Esophagus muscularis mucosa (tissue), 4 donors: ENCODE data around the gene RBPJ. TPM values are rescaled to one million over a fixed set of nuclear protein-coding genes. Genes with fewer than 3 reads are reported as not detected.

Source experiments
- DNase-seq: peaks from one replicate; pipeline ENCODE4 v3.0.0-alpha.2; 2017; ENCODE audit errors: extremely low spot score
- H3K27ac ChIP-seq, 4 donors: fragments of 200-600 bp; sonication (generic); replicated peaks in 1 of 4; 1 replicate in 3 of 4; 2 replicates in 1 of 4; pipeline ENCODE4 v1.5.1; 2016 to 2019; ENCODE audit warnings: mild to moderate bottlenecking in 1 of 4
- H3K27me3 ChIP-seq, 4 donors: fragments of 200-600 bp; sonication (generic); one replicate each; pipeline versions ENCODE4 v1.5.1 to v1.6.0; 2016 to 2019
- H3K36me3 ChIP-seq, 4 donors: fragments of 200-600 bp; sonication (generic); one replicate each; pipeline ENCODE4 v1.5.1; 2016 to 2019
- H3K4me1 ChIP-seq, 4 donors: fragments of 200-600 bp; sonication (generic); one replicate each; pipeline ENCODE4 v1.5.1; 2016 to 2019
- H3K4me3 ChIP-seq, 4 donors: fragments of 200-600 bp; sonication (generic); 1 replicate in 2 of 4; 2 replicates in 2 of 4; pipeline ENCODE4 v1.5.1; 2016 to 2019; ENCODE audit warnings: mild to moderate bottlenecking in 4 of 4, moderate library complexity in 1 of 4
- H3K9me3 ChIP-seq, 4 donors: fragments of 200-600 bp; sonication (generic); 1 replicate in 3 of 4; 2 replicates in 1 of 4; pipeline ENCODE4 v1.5.1; 2016 to 2019
- EP300 ChIP-seq: sonication (generic); formaldehyde crosslinking; IDR thresholded peaks from one replicate; pipeline ENCODE4 v1.6.1; 2017; ENCODE audit warnings: antibody characterized with exemption
- POLR2A ChIP-seq: fragments of 450-650 bp; IDR thresholded peaks from one replicate; pipeline ENCODE4 v1.6.1; 2017; ENCODE audit warnings: antibody characterized with exemption, moderate library complexity, mild to moderate bottlenecking, low read depth
- POLR2AphosphoS5 ChIP-seq, 2 donors: sonication (generic); formaldehyde crosslinking; IDR thresholded peaks; one replicate each; pipeline ENCODE4 v1.6.1; 2017; ENCODE audit warnings: antibody characterized with exemption in 2 of 2
- WGBS: methylation state at CpG from one replicate; pipeline ENCODE4 v1.1.5; 2018; 5-methylcytosine and 5-hydroxymethylcytosine counted together
- intact Hi-C: fragments of 100-400 bp; cut with DNase I; formaldehyde crosslinking; loops from one replicate; pipeline ENCODE4 v1.15.1; 2023
- total RNA-seq, 4 donors: library from RNA; depleted of rRNA; stranded (reverse); fragments of >200 nt; gene quantifications; one replicate each; pipeline versions ENCODE4 v1.1.0 to v1.2.1, GENCODE V29; 2016
- TF ChIP-seq, protein P1 (sequence below), 3 experiments: fragments of 200-600 bp in 2 of 3; fragments of 450-650 bp in 1 of 3; sonication (generic) in 2 of 3; IDR thresholded peaks; one replicate each; pipeline ENCODE4 v1.5.1; 2017 to 2019; ENCODE audit warnings: antibody characterized with exemption in 3 of 3, mild to moderate bottlenecking in 2 of 3, moderate library complexity in 1 of 3

Gene RBPJ
- total RNA-seq, 4 donors from 2014 or later = 49.7 to 75.2 (median 60.8) TPM

DNA sequence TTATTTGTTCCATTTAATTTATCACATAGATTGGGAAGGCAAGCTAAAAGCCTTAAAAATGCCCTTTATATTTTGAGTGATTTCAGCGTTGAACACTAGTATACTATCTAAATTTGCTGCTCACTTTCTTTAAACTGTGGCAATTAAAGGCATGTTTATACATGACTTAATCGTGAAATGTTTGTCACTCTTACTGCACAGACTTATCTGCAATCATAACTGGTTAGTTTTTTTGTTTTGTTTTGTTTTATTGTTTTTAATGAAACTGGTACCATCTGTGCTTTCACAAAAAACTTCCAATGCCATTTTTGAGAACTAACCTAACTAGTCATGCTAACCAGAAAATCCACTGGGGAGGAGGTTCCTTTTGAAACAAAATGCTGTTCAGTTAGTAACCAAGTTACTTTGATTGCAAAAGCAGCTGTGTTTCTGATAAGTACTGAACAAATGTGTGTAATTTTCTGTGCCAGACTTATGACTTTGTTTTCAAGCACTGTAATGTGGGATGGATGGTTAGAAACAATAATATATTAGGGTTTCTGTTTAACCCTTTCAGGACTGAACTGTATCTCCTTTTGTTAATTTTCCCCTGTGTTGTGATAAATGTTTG is 113.3 kb downstream of the RBPJ start:
- Histone ChIP-seq H3K27ac (no peak overlapping the region), H3K27me3 (no peaks in the 10 kb centered on the region), H3K4me1 (peaks cover 0 to 11% (median 0%) of the 10 kb centered on the region in 4 donors), H3K9me3 (no peaks in the 10 kb centered on the region), H3K36me3 (peaks cover 16 to 68% (median 29%) of the 10 kb centered on the region in 4 donors), H3K4me3 (no peak overlapping the region)
- intact Hi-C loops = no loop called here
- no peak for DNase-seq
- TF ChIP-seq POLR2AphosphoS5 (IDR thresholded peaks at IDR 0.05) (no peak), EP300 (no peak), POLR2A (no peak)
- TF ChIP-seq, protein P1, sequence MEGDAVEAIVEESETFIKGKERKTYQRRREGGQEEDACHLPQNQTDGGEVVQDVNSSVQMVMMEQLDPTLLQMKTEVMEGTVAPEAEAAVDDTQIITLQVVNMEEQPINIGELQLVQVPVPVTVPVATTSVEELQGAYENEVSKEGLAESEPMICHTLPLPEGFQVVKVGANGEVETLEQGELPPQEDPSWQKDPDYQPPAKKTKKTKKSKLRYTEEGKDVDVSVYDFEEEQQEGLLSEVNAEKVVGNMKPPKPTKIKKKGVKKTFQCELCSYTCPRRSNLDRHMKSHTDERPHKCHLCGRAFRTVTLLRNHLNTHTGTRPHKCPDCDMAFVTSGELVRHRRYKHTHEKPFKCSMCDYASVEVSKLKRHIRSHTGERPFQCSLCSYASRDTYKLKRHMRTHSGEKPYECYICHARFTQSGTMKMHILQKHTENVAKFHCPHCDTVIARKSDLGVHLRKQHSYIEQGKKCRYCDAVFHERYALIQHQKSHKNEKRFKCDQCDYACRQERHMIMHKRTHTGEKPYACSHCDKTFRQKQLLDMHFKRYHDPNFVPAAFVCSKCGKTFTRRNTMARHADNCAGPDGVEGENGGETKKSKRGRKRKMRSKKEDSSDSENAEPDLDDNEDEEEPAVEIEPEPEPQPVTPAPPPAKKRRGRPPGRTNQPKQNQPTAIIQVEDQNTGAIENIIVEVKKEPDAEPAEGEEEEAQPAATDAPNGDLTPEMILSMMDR (IDR thresholded peaks at IDR 0.05) = no peak
- WGBS = 63% methylated on average over 2 of the region's 2 CpGs

DNA sequence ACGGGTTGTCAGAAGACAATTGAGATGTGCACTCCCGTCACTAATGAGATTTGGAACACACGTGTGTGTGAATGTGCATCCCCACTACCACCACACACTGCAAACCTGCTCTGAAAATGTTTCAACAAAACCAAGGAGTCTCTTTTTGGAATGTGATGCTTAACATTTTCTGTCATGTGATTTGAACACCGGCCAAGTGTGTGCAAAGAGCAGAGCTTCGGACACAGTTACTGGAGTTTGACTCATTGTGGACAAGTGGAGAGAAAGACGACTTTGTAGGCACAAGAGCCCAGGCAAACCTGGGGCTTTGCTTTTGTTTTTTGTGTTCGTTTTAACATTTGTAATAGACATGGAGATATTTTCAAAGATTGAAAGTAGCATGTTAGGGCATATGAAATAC is 120.3 kb downstream of the RBPJ start:
- WGBS = 59% methylated on average over 7 of the region's 7 CpGs
- Histone ChIP-seq H3K9me3 (peaks cover 0 to 5% (median 0%) of the 10 kb centered on the region in 4 donors), H3K4me1 (peaks cover 9 to 13% (median 12%) of the 10 kb centered on the region in 4 donors), H3K27ac (no peak overlapping the region), H3K27me3 (no peaks in the 10 kb centered on the region), H3K4me3 (no peak overlapping the region), H3K36me3 (peaks cover 0 to 27% (median 5%) of the 10 kb centered on the region in 4 donors)
- DNase-seq = no peak
- no peak for TF ChIP-seq EP300
- TF ChIP-seq POLR2A = no peak
- TF ChIP-seq POLR2AphosphoS5 (IDR thresholded peaks at IDR 0.05) = peak in 1 of 2 donors; percentile 9
- TF ChIP-seq, protein P1 (IDR thresholded peaks at IDR 0.05) = no peak
- intact Hi-C loops = no loop called here

DNA sequence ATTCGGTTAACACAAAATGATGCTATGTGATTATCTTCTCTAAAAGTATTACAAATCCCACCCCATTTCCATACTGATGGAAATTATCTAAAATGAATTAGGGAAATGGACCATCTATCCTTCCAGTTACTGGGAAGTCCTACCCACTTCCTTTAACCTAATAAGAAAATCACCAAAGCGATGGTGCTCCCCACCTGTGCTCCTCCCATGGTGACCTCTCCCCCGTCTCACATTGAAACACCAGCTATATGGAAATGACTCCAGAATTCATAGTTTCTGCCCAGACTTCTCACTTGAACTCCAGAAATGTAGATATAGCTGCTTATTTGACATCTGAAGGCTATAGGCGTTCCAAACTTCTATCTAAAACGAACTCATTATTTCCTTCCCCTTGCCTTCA is 121.0 kb downstream of the RBPJ start:
- TF ChIP-seq EP300 (no peak), POLR2A (no peak), POLR2AphosphoS5 (IDR thresholded peaks at IDR 0.05) (no peak)
- TF ChIP-seq, protein P1 (IDR thresholded peaks at IDR 0.05) = no peak
- Histone ChIP-seq H3K27me3 (no peaks in the 10 kb centered on the region), H3K9me3 (peaks cover 0 to 5% (median 0%) of the 10 kb centered on the region in 4 donors), H3K36me3 (peaks cover 0 to 20% (median 5%) of the 10 kb centered on the region in 4 donors), H3K4me3 (no peak overlapping the region), H3K27ac (no peak overlapping the region), H3K4me1 (peaks cover 9 to 13% (median 12%) of the 10 kb centered on the region in 4 donors)
- DNase-seq = no peak
- intact Hi-C loops = no loop called here
- WGBS = 96% methylated on average over 5 of the region's 5 CpGs

DNA sequence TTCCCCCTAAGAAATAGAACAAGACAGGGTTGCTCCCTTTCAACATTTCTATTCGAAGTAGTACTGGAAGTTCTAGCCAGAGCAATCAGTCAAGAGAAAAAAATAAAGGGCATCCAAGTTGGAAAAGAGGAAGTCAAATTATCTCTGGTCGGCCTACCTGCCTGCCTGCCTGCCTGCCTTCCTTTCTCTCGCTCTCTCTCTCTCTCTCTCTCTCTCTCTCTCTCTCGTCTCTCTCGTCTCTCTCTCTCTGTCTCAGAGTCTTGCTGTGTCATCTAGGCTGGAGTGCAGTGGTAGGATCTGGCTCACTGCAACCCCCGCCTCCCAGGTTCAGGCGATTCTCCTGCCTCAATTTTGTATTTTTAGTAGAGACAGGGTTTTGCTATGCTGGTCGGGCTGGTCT is 126.6 kb downstream of the RBPJ start:
- DNase-seq = no peak
- intact Hi-C loops = no loop called here
- H3K4me3 ChIP-seq = no peak overlapping the region
- no peak overlapping the region for H3K27ac ChIP-seq
- H3K4me1 ChIP-seq = no peaks in the 10 kb centered on the region
- 77% methylated on average over 8 of the region's 8 CpGs for WGBS
- TF ChIP-seq EP300 = no peak
- TF ChIP-seq, protein P1 (IDR thresholded peaks at IDR 0.05) = no peak
- TF ChIP-seq POLR2AphosphoS5 (IDR thresholded peaks at IDR 0.05) = no peak
- no peak for TF ChIP-seq POLR2A
- no peaks in the 10 kb centered on the region for H3K36me3 ChIP-seq
- peaks cover 0 to 5% (median 0%) of the 10 kb centered on the region in 4 donors for H3K9me3 ChIP-seq
- no peaks in the 10 kb centered on the region for H3K27me3 ChIP-seq

DNA sequence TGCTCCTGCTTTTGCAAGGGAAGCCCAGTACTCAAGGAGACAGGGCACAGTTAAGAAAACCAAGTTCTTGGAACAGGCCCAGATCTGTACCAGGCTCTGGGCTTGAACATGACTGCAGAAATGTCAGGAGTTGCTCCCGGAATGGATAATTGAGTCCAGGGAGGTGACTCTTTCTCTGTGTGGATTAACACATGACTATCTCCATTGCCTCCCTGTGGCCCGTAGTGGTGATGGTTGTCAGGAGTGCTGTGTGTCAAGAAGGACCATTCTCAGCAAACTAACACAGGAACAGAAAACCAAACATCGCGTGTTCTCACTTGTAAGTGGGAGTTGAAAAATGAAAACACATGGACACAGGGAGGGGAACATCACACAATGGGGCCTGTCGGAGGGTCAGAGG is 129.6 kb downstream of the RBPJ start:
- H3K27ac ChIP-seq = no peak overlapping the region
- H3K27me3 ChIP-seq = no peaks in the 10 kb centered on the region
- no peaks in the 10 kb centered on the region for H3K36me3 ChIP-seq
- intact Hi-C loops = no loop called here
- 88% methylated on average over 4 of the region's 5 CpGs for WGBS
- H3K4me3 ChIP-seq = no peak overlapping the region
- DNase-seq = peak; percentile 88
- H3K4me1 ChIP-seq = no peaks in the 10 kb centered on the region
- TF ChIP-seq POLR2A (no peak), POLR2AphosphoS5 (IDR thresholded peaks at IDR 0.05) (no peak), EP300 (no peak)
- TF ChIP-seq, protein P1 (IDR thresholded peaks at IDR 0.05) = no peak
- peaks cover 0 to 8% (median 0%) of the 10 kb centered on the region in 4 donors for H3K9me3 ChIP-seq
